Measurements from ENCODE around the gene SH3PXD2B.
"Not testable (repeated sequence)": the region's sequence is repeated elsewhere in the genome, so short reads cannot be mapped to it uniquely, and the experiment has no call there.

SH3PXD2B gene

GRCh38 chr5:172417983-172418630, 36.2 kb downstream of the SH3PXD2B start:
- no peak for DNase-seq (ENCODE audit: low read depth in 3 of 3)

GRCh38 chr5:172417130-172417841, 37.0 kb downstream of the SH3PXD2B start:
- no peak for DNase-seq (ENCODE audit: low read depth in 3 of 3)

- no peak for DNase-seq (ENCODE audit: low read depth in 3 of 3)
These were observed 38.7 kb downstream of the SH3PXD2B start for GRCh38 chr5:172415362-172416275.

GRCh38 chr5:172414531-172415361, 39.6 kb downstream of the SH3PXD2B start:
- no peak for DNase-seq (ENCODE audit: low read depth in 3 of 3)

- DNase-seq (ENCODE audit: low read depth in 3 of 3) = no peak
These were observed 40.6 kb downstream of the SH3PXD2B start for GRCh38 chr5:172413601-172414171.

GRCh38 chr5:172412724-172413286, 41.5 kb downstream of the SH3PXD2B start:
- peak in 1 of 3 donors; percentile 6 for DNase-seq (ENCODE audit: low read depth in 3 of 3)

GRCh38 chr5:172411484-172412072, 42.7 kb downstream of the SH3PXD2B start:
- peak; percentile 37 to 59 (median 46) for DNase-seq (ENCODE audit: low read depth in 3 of 3)

GRCh38 chr5:172410662-172411483, 43.5 kb downstream of the SH3PXD2B start:
- DNase-seq (ENCODE audit: low read depth in 3 of 3) = no peak

- DNase-seq (ENCODE audit: low read depth in 3 of 3) = peak in 1 of 3 donors; percentile 14
These were observed 44.2 kb downstream of the SH3PXD2B start for GRCh38 chr5:172410160-172410559.

GRCh38 chr5:172409477-172409876, 44.8 kb downstream of the SH3PXD2B start:
- not testable (repeated sequence) for DNase-seq (ENCODE audit: low read depth in 3 of 3)

- no peak for DNase-seq (ENCODE audit: low read depth in 3 of 3)
These were observed 46.5 kb downstream of the SH3PXD2B start for GRCh38 chr5:172407822-172408221.

GRCh38 chr5:172407241-172407691, 47.1 kb downstream of the SH3PXD2B start:
- DNase-seq (ENCODE audit: low read depth in 3 of 3) = no peak

GRCh38 chr5:172405226-172406107, 48.9 kb downstream of the SH3PXD2B start:
- no peak for DNase-seq (ENCODE audit: low read depth in 3 of 3)

GRCh38 chr5:172404746-172405145, 49.6 kb downstream of the SH3PXD2B start:
- no peak for DNase-seq (ENCODE audit: low read depth in 3 of 3)

- DNase-seq (ENCODE audit: low read depth in 3 of 3) = no peak
These were observed 50.5 kb downstream of the SH3PXD2B start for GRCh38 chr5:172403817-172404216.

GRCh38 chr5:172403189-172403796, 51.0 kb downstream of the SH3PXD2B start:
- no peak for DNase-seq (ENCODE audit: low read depth in 3 of 3)

- DNase-seq (ENCODE audit: low read depth in 3 of 3) = no peak
These were observed 51.7 kb downstream of the SH3PXD2B start for GRCh38 chr5:172402531-172403188.

Data from stimulated activated CD4-positive, alpha-beta T cell treated with anti-CD3 and anti-CD28 coated beads, TNF-alpha, amount 100 ng/mL, for 48 hours (primary cell).